HUES6 (cell line): ENCODE data around the gene FLT1.

Experiments
- H3K27ac ChIP-seq: 2 replicates; pipeline ENCODE4 v1.7.0; 2013; ENCODE audit warnings: low read depth, mild to moderate bottlenecking, low read length, inconsistent platforms
- H3K27me3 ChIP-seq: 2 replicates; pipeline ENCODE4 v1.6.1; 2013; ENCODE audit warnings: low read length; ENCODE audit not compliant: control insufficient read depth, insufficient read depth
- H3K36me3 ChIP-seq: 2 replicates; pipeline ENCODE4 v1.6.1; 2013; ENCODE audit warnings: low read length; ENCODE audit not compliant: control insufficient read depth, insufficient read depth
- H3K4me1 ChIP-seq: 2 replicates; pipeline ENCODE4 v1.6.1; 2013; ENCODE audit warnings: low read length; ENCODE audit not compliant: control insufficient read depth, insufficient read depth
- H3K4me3 ChIP-seq: 2 replicates; pipeline ENCODE4 v1.5.1; 2013; ENCODE audit warnings: low read depth, low read length
- H3K9ac ChIP-seq: one replicate; pipeline ENCODE4 v1.6.1; 2013; ENCODE audit warnings: mild to moderate bottlenecking, low read length
- H3K9me3 ChIP-seq: 2 replicates; pipeline ENCODE4 v1.6.1; 2013; ENCODE audit warnings: low read depth, low read length; ENCODE audit not compliant: control insufficient read depth, insufficient read depth

FLT1 gene

DNA sequence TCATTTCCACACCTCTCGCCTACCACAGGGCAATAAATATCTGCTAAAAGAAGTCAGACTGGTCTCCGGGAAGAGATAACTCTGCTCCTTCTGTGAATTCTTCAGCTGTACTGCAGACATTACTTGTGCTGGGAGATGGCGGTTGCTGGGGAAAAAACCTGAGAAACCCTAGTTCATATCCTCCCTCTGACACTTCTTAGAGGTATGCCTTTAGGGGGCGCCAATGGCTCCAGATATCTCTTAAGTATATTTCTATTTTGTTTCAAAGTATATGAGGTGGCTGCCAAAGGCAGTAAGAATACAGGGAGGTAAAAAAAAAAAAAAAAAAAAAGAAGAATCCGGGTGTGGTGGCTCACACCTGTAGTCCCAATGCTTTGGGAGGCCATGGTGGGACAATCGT lies 181.3 kb downstream of the FLT1 start:
- Histone ChIP-seq H3K9ac (no peak overlapping the region), H3K36me3 (no peaks in the 10 kb centered on the region), H3K27me3 (no peaks in the 10 kb centered on the region), H3K4me1 (peaks cover 6% of the 10 kb centered on the region), H3K4me3 (no peak overlapping the region), H3K27ac (no peak overlapping the region), H3K9me3 (no peaks in the 10 kb centered on the region)

- Histone ChIP-seq H3K36me3 (no peaks in the 10 kb centered on the region), H3K4me3 (no peak overlapping the region), H3K27me3 (no peaks in the 10 kb centered on the region), H3K27ac (no peak overlapping the region), H3K4me1 (peaks cover 25% of the 10 kb centered on the region), H3K9me3 (no peaks in the 10 kb centered on the region), H3K9ac (no peak overlapping the region)
These were observed 188.6 kb downstream of the FLT1 start for GRCh38 chr13:28306325-28306724.

- Histone ChIP-seq H3K4me1 (peaks cover 31% of the 10 kb centered on the region), H3K9me3 (no peaks in the 10 kb centered on the region), H3K27me3 (no peaks in the 10 kb centered on the region), H3K4me3 (no peak overlapping the region), H3K9ac (no peak overlapping the region), H3K36me3 (no peaks in the 10 kb centered on the region), H3K27ac (no peak overlapping the region)
These were observed 193.1 kb downstream of the FLT1 start for GRCh38 chr13:28301839-28302238.

- no peak overlapping the region for H3K27ac ChIP-seq
- no peak overlapping the region for H3K9ac ChIP-seq
- H3K9me3 ChIP-seq: no peaks in the 10 kb centered on the region
- no peak overlapping the region for H3K4me3 ChIP-seq
- peaks cover 41% of the 10 kb centered on the region for H3K4me1 ChIP-seq
- H3K36me3 ChIP-seq: no peaks in the 10 kb centered on the region
- H3K27me3 ChIP-seq: no peaks in the 10 kb centered on the region
These were observed 195.0 kb downstream of the FLT1 start for GRCh38 chr13:28299916-28300315.

DNA sequence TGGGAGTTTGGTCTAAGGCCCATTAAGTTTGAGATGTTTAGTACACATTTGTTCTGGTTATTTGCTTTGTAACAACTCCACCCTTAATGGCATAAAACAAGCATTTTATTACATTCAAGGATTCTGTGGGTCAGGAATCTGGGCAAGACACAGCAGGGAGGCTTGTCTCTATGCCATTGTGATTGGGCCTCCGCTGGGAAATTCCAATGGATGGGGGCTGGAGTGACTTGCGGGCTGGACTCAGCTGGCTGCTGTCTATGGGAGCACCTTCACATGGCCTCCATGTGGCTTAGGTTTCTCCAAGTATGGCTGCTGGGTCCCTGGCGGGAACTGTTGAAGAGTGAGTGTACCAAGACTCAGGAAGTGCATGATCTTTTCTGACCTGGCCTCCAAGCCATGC lies 197.6 kb downstream of the FLT1 start:
- Histone ChIP-seq H3K36me3 (peaks cover 5% of the 10 kb centered on the region), H3K27me3 (no peaks in the 10 kb centered on the region), H3K9me3 (no peaks in the 10 kb centered on the region), H3K27ac (no peak overlapping the region), H3K4me1 (peaks cover 57% of the 10 kb centered on the region), H3K4me3 (no peak overlapping the region), H3K9ac (no peak overlapping the region)

DNA sequence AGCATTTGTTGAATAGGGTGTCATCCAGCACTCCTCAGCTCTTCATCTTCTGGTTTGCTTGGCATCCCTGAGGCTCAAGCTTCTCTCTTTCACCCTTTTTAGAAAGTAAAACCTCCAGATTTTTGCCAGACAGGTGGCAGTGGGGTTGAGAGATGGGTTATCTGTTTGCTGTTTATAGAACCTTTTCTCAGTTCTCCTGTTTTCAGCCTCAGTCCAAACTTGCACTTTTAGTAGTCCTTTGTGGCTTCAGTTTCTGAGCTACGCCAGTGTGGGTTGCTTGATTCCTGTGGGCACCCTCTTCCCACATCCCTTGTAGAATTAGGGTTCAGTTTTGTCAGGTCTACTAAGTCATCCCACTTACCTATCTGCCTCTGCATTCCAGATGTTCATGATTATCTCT lies 208.7 kb downstream of the FLT1 start:
- Histone ChIP-seq H3K9ac (no peak overlapping the region), H3K4me1 (no peaks in the 10 kb centered on the region), H3K27me3 (no peaks in the 10 kb centered on the region), H3K36me3 (peaks cover 39% of the 10 kb centered on the region), H3K4me3 (no peak overlapping the region), H3K27ac (no peak overlapping the region), H3K9me3 (no peaks in the 10 kb centered on the region)

DNA sequence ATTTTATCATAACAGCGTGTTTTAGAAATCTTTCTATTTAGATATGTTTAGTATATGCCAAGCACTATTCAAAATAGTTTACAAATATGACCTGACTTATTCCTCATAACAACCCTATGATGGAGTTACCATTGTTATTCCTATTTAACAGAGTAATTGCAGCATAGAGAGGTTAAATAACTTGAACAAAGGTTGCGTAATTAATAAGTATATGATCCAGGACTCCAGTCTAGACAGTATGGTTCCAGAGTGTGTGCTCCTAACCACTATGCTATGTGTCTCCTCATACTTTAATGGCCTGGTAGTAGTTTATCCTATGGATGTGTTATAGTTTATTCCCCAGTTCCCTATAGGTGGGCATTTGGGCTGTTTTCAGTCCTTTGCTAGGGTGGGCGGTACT lies 211.3 kb downstream of the FLT1 start:
- Histone ChIP-seq H3K4me1 (no peaks in the 10 kb centered on the region), H3K36me3 (peaks cover 56% of the 10 kb centered on the region), H3K27ac (no peak overlapping the region), H3K9me3 (no peaks in the 10 kb centered on the region), H3K9ac (no peak overlapping the region), H3K4me3 (no peak overlapping the region), H3K27me3 (no peaks in the 10 kb centered on the region)

DNA sequence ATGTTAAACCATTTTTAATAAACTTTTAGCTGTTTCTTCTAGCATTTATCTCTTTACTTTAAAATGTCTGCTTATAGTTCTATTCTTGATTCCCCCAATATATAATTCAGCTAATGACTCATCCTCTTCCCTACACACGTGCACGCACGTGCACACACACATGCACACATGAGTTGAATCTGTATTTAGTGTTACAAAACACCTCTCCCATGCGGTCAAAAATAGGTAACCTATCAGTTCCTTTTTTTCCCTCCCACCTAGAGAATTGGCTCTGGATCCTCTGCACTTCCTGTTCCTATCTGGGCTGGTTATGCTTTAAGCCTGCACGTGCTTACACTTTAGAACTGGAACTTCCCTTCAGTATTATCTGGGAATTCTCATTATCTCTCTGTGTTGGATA lies 212.5 kb downstream of the FLT1 start:
- H3K9ac ChIP-seq: no peak overlapping the region
- no peaks in the 10 kb centered on the region for H3K27me3 ChIP-seq
- no peak overlapping the region for H3K4me3 ChIP-seq
- H3K36me3 ChIP-seq: peaks cover 52% of the 10 kb centered on the region
- H3K27ac ChIP-seq: no peak overlapping the region
- H3K4me1 ChIP-seq: no peaks in the 10 kb centered on the region
- no peaks in the 10 kb centered on the region for H3K9me3 ChIP-seq

GRCh38 chr13:28273919-28274318 lies 221.0 kb downstream of the FLT1 start:
- Histone ChIP-seq H3K4me1 (no peaks in the 10 kb centered on the region), H3K27me3 (no peaks in the 10 kb centered on the region), H3K4me3 (no peak overlapping the region), H3K9me3 (no peaks in the 10 kb centered on the region), H3K9ac (no peak overlapping the region), H3K27ac (no peak overlapping the region), H3K36me3 (peaks cover 53% of the 10 kb centered on the region)

GRCh38 chr13:28271056-28271840 lies 223.7 kb downstream of the FLT1 start:
- Histone ChIP-seq H3K4me1 (no peaks in the 10 kb centered on the region), H3K9me3 (no peaks in the 10 kb centered on the region), H3K9ac (no peak overlapping the region), H3K27ac (no peak overlapping the region), H3K4me3 (no peak overlapping the region), H3K36me3 (peaks cover 47% of the 10 kb centered on the region), H3K27me3 (no peaks in the 10 kb centered on the region)

GRCh38 chr13:28268800-28269223 lies 226.1 kb downstream of the FLT1 start:
- no peak overlapping the region for H3K4me3 ChIP-seq
- H3K9me3 ChIP-seq: no peaks in the 10 kb centered on the region
- H3K9ac ChIP-seq: no peak overlapping the region
- peaks cover 42% of the 10 kb centered on the region for H3K36me3 ChIP-seq
- H3K4me1 ChIP-seq: no peaks in the 10 kb centered on the region
- no peaks in the 10 kb centered on the region for H3K27me3 ChIP-seq
- H3K27ac ChIP-seq: no peak overlapping the region
